HT-29 (cell line): ENCODE measurements around the gene PLEKHA6. TPM values are rescaled to one million over a fixed set of nuclear protein-coding genes. Genes with fewer than 3 reads are reported as not detected.

ENCODE experiments used
- DNase-seq: peaks from one replicate; pipeline ENCODE4 v3.0.0-alpha.2; 2015; ENCODE audit warnings: low spot score
- total RNA-seq: library from RNA; depleted of rRNA; stranded (reverse); fragments of >200 nt; shearing (Covaris generic); gene quantifications from 2 replicates; pipeline ENCODE4 v1.2.3, GENCODE V29; 2014

The PLEKHA6 gene
- total RNA-seq, 1 experiment from 2014 or later, result 88.6 TPM

- DNase-seq, result no peak
Observed at GRCh38 chr1:204261746-204262505, 97.8 kb downstream of the PLEKHA6 start.

DNA sequence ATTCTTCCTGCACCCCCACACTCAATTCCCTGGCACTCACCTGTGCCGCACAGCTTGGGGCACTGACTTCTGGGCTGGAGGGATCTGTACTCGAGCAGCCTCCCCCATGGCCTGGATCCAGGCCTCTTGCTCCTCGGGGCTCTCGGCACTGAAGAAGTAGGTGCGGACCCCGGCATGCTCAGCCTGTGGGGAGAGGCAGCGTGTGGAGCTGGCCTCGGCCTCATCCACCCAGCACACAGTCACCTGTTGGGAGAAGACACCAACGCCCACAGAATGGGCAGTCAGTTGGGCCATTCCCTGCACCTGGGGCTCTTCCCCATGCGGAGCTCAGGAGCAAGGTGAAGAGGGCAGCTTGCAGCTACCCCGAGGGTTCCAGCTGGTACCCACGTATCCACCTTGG, 98.5 kb downstream of the PLEKHA6 start:
- DNase-seq, result no peak

- no peak for DNase-seq
Observed at GRCh38 chr1:204260601-204261197, 99.0 kb downstream of the PLEKHA6 start.

GRCh38 chr1:204259782-204260181, 99.9 kb downstream of the PLEKHA6 start:
- no peak for DNase-seq

GRCh38 chr1:204259196-204259595, 100.5 kb downstream of the PLEKHA6 start:
- DNase-seq, result no peak

GRCh38 chr1:204258213-204259115, 101.3 kb downstream of the PLEKHA6 start:
- DNase-seq, result peak; percentile 69

DNA sequence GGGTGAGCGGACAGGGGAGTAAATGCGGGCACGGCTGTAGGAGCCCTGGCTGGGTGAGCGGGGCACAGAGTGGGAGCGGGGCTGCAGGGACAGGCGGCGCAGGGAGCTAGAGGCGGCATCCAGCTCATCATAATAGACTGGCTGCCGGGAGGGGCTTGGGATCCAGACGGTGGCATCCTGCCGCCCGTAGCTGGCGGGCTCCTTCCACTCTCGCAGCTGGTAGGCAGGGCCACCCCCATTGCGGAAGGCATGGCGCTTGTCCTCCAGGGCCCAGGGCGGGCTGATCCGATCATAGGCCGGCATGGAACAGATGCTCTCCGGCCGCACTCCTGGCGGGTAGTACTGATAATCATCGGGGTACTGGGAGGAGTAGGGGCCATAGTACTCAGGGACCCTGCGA, 102.3 kb downstream of the PLEKHA6 start:
- DNase-seq, result no peak

- DNase-seq, result no peak
Observed at GRCh38 chr1:204256531-204256930, 103.2 kb downstream of the PLEKHA6 start.

DNA sequence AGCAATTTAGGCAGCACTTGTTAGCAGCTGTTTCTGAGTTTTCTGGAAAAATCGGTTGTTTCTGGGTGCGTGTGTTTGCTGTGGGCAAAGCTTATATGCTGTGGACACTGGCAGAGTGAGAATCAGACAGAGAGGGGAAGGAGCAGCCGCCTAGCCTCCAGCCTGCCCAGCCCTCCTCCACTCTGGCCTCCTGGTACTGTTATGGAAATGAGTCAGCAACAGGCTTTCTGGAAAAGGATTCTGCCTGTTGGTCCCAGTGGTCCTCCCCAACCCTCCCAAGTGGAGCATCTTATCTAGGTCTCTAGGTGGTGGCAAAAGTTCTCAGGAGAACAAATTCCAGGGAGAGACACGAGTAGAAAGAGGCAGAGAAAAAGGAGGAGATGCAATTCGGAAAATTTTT, 103.8 kb downstream of the PLEKHA6 start:
- no peak for DNase-seq

GRCh38 chr1:204255225-204255624, 104.5 kb downstream of the PLEKHA6 start:
- DNase-seq, result no peak

DNA sequence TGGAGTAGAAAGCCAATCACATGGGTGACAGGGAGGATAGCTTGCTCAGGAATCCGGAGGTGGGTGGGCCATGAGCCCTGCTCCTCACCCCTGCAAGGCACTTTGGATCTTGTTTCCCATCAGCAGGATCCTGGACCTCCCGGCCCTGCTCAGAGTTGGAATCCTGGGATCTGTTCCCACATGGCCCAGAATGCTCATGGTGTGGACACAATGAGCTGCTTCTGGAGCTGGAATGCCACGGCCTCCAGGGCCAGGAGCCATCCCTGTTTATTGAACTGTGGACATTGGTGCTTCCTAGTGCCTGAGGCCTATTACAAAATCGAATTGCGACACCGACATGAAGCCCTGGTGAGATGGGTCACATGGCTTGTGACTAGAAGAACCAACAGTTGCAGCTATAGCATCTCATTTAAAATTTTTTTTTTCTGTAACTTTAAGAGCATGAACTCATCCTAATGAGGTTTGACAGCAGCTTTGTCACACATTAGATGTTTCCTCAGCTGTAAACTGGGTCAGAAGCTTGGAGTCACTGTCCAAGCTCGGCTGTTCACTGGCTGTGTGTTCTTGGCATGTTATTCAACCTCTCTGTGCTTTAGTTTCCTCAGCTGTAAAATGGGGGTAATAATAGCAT, 105.6 kb downstream of the PLEKHA6 start:
- DNase-seq, result no peak

GRCh38 chr1:204251926-204252689, 107.6 kb downstream of the PLEKHA6 start:
- no peak for DNase-seq

- no peak for DNase-seq
Observed at GRCh38 chr1:204251286-204251685, 108.4 kb downstream of the PLEKHA6 start.

DNA sequence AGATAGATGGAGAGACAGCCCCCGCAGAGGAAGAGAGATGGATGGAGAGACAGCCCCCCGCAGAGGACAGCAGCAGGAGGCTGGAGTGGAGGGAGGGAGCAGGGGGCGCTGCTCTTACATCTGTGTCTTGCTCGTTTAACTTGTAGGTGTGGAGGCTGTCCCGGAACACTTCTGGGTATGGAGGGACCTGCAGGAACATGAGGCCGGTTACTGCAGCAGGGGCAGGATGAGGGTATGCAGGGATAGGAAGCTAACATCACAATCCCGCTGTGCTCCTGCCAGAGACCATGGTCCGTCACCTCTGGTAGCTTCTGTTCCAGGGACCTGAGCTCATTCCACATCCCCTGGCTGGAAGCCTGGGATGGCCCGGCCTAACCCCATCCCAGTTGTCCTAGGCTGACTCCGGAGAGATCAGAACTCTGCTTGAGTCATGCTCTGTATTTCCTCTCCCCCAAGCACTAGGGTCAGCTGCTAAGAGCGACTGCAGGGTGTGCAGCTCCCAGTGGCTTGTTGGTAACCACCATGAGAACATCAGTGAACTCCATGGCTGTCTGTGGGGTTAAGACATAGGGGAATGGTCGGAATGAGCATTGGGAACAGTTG, 109.2 kb downstream of the PLEKHA6 start:
- no peak for DNase-seq

- DNase-seq, result no peak
Observed at GRCh38 chr1:204249736-204250427, 109.8 kb downstream of the PLEKHA6 start.

DNA sequence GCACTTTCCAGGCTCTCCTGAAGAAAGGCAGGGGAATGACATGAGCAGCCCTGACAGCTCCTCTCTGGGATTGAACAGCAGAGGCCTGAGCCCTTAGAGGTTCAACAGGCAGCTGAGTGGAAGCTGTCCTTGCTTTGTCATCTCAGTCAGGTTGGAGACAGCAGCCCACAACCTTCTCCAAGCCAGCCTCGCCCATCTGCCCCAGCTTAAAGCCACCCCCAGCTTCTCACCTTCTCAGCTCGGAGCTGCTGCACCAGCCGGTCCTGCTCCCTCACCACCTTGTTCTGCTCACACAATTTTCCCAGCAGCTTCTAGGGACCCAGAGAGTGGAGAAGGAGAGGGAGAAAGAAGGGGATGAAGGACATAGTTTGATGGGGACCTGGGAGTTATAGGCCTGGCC, 110.8 kb downstream of the PLEKHA6 start:
- no peak for DNase-seq

DNA sequence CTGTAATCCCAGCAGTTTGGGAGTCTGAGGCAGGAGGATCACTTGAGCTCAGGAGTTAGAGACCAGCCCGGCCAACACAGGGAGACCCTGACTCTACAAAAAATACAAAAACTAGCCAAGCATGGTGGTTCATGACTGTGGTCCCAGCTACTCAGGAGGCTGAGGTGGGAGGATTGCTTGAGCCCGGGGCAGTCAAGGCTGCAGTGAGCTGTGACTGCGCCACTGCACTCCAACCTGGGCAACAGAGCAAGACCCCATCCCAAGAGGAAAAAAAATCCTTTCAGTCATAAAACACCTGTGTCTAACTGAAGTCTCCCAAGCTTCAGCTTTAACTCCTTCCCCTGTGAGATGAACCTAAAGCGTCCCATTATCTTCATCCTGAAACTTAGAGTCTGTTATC, 112.9 kb downstream of the PLEKHA6 start:
- no peak for DNase-seq

DNA sequence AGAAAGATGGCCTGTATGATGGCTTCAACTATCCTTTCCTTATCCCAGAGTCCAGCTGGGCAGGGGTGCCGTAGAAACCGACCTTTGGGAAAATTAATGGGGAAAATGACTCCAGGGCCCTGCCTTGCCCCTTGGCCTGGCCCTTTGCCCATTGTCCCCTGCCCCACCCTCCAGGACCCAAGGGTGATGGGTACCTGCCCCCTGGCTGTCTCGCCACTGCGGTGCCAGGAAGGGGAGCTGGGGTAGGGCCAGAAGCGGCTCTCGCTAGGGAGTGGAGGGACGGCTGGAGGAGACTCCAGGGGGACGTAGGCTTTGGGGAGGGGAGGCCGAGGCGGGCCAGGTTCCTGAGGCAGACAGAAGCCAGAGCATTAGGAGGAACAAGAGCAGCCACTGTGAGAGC, 116.8 kb downstream of the PLEKHA6 start:
- DNase-seq, result no peak

GRCh38 chr1:204241914-204242313, 117.8 kb downstream of the PLEKHA6 start:
- no peak for DNase-seq

GRCh38 chr1:204241050-204241449, 118.7 kb downstream of the PLEKHA6 start:
- no peak for DNase-seq
